Skeletal muscle cell (primary cell): Measurements from ENCODE around the gene ABCD4.

Experiments used
- DNase-seq: peaks from one replicate; pipeline ENCODE4 v3.0.0-alpha.2; 2010; ENCODE audit warnings: low read depth
- H3K4me3 ChIP-seq: 2 replicates; pipeline ENCODE4 v1.5.1; 2011; ENCODE audit warnings: low read depth, mild to moderate bottlenecking, control low read depth, low read length, moderate library complexity

ABCD4 gene

DNA sequence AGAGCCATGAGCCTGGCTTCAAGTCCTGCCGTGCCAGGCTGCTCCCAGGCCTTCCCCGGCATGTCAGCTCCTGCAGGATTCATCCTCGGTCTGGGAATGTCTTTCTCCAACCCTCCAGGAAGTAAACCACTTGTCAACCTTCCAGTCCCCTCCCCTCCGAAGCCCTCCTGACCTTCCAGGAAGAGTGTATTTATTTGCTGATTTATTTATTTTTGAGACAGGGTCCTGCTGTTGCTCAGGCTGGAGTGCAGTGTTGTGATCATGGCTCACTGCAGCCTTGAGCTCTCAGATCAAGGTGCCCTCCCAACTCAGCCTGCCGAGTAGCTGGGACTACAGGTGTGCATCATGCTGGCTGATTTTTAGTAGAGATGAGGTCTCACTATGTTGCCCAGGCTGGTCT, 38.8 kb downstream of the ABCD4 start:
- no peak overlapping the region for H3K4me3 ChIP-seq
- DNase-seq = no peak

DNA sequence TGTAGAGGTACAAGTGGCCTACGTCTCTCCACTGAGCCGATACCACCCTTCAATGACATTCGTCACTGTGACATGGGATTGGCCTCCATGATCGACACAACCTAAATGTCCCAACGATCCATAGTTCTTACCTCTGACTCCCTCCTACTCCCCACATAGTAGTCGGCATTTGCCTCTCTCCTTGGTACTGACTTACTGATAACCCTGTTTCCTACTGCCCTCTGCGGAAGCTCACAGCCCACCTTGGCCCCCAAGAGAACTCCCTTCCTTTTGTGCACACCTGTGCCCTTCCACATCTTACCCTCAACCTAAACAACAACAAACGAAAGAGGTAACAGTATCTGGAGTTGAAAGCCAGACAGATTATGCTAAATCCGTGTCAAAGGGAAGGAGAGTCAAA, 39.6 kb downstream of the ABCD4 start:
- no peak overlapping the region for H3K4me3 ChIP-seq
- DNase-seq = no peak

DNA sequence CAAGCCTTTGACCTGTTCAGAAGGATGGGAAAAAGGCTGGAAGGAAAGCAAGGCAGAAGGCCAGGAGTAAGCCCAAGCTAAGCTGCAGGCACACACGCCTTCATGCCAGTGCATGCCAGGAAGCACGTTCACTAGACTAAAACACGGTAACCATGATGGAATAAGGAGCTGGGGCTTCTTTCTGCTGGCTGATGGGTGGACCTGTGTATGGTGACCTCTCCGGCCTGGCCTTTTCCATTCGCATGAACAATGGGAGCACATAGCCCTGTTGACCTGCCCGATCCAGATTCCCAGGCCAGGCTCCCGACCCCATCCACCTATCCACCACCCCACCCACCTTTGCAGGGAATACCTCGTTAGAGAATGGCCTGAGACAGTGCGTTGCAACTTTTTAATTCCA, 40.7 kb downstream of the ABCD4 start:
- H3K4me3 ChIP-seq = no peak overlapping the region
- DNase-seq = no peak

DNA sequence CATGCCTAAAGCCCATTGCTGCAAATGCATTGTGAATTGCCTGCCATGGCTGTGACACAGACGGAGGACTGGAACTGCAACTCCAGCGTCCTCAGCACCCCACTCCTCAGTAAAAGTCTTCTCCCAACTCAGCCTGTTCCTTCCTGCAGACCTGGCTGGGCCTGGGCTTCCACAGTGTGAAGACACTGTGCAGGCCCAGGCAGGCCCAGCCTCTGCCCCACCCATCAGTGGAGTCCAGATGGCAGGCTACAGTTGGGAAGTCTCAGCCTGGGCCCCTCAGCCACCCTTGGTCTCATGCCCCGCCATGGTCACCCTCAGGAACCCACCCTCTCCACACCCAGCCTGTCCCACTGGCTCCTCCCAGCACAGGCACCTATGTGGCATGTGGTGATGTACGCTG, 41.4 kb downstream of the ABCD4 start:
- no peak for DNase-seq
- H3K4me3 ChIP-seq = no peak overlapping the region

DNA sequence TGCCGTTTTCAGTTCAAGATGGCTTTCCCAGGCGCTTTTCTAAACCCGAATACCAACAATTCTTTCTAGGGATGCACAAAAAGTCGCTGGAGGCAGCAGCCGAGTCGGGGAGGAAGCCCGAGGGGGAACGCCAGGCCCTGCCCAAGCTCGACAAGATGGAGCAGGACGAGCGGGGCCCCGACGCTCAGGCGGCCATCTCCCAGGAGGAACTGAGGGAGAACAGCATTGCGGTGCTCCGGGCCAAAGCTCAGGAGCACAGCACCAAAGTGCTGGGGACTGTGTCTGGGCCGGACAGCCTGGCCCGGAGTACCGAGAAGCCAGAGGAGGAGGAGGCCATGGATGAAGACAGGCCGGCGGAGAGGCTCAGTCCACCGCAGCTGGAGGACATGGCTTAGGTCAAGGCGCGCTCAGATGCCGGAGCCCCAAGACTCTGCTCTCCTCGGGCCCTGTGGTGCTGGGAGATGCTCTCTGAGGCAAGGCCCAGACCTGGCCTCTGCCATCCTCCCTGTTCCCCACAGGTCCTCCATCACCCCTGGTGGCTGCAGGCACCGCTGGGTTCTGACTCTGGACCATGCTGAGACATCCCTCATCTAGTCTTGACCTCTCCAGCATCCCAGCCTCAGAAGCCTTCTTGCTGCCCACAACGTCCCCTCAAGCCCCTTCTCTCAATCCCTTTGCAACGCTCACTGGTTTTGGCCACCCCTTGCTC, 42.1 kb downstream of the ABCD4 start:
- DNase-seq = no peak
- H3K4me3 ChIP-seq = no peak overlapping the region

DNA sequence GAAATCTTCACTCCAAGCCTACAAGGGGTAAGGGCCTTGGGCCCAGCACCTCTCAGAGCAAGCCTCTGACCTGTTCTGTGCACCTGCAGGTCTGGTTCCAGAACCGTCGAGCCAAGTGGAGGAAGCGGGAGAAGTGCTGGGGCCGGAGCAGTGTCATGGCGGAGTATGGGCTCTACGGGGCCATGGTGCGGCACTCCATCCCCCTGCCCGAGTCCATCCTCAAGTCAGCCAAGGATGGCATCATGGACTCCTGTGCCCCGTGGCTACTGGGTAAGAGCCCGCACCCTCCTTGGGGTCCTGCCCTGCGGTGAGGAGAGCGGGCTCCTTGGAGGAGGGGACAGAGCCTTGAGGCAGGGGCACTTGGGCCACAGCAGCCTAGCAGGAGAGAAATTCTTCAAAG, 43.2 kb downstream of the ABCD4 start:
- no peak overlapping the region for H3K4me3 ChIP-seq
- DNase-seq = no peak

DNA sequence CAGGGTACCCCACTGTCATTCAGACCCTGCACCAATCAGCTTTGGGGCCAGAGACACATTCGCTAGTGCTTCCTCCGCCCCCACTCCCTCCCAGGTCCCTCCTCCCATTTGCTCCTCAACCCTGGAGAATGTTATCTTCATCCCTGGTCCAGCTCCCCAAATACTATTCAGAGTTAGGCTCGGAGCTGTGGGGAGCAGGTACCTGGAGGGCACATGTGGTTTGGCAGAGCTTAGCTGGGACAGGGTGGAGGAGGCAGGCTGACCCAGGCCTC, 44.0 kb downstream of the ABCD4 start:
- DNase-seq = no peak
- H3K4me3 ChIP-seq = no peak overlapping the region

DNA sequence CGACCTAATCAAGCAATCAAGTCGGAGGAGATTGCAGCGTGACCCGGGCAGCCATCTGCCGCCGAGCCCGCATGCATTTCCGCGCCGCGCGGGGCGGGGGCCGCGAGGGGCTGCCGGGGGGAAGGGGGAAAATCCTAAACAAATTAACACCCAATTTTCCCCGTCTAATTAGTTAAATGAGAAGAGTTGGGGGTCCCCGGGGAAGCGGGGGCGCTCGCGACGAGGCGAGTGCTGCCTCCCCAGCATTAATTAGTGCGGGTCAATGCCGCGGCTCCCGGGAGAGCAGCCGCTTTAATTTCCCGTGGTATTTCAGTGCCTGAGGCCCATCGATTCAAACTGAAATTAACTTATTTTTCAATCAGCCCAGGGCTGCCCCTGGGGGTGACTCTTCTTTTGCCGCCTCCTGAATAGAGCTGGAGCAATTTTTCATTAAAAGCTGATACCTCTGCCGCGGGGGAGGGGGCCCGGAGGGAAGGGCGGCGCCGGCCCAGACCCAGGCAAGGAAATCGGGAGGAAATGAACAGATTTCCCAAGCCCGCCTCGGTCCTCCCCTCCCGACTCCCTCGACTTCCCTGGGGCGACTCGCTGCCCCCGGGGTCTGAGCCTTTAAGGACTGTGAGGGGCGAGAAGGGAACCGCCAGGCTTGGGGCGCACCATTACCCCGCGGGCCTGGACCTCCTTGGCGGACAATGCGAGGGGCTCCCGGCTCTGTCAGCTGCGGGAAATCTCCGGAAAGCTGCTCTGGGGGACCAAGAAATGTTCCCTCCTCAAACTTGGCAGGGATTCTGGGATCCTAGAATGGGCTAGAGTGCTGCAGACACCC, 44.6 kb downstream of the ABCD4 start:
- H3K4me3 ChIP-seq = peak overlapping the region; percentile 62
- no peak for DNase-seq

DNA sequence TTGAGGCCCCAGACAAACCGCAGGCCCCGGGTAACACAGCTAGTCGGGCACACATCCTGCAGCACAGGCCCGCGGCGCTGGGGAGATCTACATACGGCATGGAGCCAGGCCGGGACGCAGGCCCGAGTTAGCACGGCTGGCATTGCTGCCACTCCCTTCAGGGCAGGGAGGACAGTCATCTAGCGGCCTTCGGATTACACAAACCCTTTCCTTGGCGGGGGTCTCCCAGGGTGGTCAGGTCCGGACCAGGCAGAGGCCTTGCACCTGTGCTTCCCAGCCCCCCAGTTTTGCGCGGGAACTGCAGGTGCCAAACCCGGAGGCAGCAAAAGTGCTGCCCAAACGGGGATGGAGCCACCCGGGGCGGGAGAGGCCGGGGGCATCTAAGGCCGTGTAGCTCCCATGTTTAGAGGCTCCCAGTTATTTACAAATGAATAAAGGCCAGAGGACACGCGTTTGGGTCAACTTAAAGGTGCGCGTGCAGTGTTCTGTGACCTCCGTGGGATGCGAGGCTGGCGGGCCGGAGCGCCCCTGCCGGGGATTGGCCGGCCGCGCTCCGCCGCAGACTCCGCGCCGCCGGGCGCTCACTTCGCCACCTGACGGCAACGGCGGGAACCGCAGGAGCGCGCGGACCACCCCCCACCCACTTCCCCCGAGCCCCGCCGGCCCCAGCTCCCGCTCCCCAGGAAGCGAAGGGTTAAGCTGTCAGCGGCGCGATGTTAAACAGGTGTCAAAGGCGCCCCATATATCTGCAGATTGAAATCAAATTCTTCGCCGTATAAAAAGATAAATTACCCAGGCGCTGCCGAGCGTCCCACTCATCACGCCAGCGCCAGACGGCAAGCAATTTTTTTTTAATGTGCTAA, 45.4 kb downstream of the ABCD4 start:
- peak overlapping the region; percentile 62 for H3K4me3 ChIP-seq
- no peak for DNase-seq

DNA sequence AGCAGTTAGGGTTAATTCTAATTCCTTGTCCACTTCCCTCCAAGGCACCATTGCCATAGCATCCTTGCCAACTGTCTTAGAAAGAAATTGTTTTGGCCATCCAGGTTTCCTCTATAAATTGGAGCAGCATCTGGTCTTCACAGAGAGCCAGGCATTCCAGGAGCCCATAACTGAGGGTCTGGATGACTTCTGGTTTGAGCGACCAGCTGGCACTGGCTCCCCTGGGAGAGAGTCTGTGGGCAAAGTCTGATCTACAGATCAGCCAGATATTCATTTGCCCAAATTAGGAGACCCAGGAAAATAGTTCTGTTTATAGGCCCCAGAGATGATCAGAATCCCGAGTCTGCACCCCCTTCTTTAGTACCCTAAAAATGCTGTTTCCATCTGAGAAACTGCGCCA, 47.5 kb downstream of the ABCD4 start:
- no peak overlapping the region for H3K4me3 ChIP-seq
- DNase-seq = no peak

DNA sequence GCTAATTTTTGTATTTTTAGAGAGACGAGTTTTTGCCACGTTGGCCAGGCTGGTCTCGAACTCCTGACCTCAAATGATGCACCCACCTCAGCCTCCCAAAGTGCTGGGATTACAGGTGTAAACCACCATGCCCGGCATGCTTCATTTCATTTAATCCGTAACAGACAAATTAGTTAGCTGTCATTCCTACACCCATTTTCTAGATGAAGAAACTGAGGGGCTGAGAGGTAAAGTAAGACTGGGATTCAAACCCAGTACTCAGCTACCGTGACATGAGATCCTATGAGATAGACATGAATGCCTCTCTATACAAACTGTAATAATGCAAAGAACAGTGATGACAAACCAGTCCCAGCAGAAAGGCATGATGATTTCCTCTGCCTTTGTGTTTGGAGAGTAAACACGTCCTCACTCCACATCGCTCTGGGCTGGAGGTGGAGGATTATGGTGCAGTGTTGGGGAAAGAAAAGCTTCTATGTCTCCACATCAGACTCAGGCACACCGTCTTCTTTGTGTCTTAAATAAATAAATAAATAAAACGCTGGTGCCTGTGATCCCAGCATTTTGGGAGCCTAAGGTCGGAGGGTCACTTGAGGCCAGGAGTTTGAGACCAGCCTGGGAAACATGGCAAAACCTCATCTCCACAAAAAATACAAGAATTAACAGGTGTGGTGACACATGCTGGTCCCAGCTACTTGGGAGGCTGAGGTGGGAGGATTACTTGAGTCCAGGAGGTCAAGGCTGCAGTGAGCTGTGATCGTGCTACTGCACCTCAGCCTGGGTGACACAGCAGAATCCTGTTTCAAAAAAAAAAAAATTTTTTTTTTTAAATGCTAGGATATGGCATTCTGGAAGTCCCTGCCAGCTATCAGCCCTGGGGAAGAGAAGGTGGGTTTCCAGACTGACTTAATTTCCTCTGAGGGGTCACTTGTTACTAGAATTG, 53.0 kb downstream of the ABCD4 start:
- no peak for DNase-seq
- H3K4me3 ChIP-seq = no peak overlapping the region

DNA sequence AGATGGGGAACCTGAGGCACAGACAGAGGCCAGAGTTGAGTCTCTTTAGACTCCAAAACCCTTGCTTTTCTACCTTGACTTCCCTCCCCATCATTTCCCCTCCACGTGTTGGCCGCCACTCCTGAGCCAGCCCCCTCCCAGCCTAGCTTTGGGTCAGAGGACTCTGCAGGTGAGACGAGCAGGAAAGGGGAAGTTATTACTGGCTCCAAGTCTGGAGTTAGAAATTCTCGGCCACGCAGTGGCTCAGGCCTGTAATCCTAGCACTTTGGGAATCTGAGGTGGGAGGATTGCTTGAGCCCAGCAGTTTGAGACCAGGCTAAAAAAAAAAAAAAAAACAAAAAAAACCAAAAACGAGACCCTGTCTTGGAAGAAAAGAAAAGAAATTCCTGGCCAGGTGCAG, 54.7 kb downstream of the ABCD4 start:
- H3K4me3 ChIP-seq = no peak overlapping the region
- DNase-seq = no peak

DNA sequence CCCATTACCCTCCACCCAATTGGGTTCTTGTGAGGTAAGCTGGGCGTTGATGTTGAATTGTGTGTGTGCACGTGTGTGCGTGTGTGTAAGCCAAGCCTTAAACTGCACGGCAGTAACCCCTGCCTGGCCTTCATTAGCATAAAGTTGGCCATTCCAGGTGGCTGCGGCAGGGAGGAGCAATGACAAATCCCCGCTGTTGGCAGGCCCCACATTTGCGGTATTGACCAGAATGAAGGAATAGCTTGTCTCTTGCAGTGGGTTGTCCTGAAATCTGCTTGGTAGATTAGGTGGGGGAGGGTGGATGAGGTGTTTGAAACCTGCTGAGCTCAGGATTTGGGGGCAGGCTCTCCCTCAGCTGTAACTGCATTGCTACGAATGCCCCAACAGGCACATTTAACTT, 56.2 kb downstream of the ABCD4 start:
- H3K4me3 ChIP-seq = no peak overlapping the region
- no peak for DNase-seq

DNA sequence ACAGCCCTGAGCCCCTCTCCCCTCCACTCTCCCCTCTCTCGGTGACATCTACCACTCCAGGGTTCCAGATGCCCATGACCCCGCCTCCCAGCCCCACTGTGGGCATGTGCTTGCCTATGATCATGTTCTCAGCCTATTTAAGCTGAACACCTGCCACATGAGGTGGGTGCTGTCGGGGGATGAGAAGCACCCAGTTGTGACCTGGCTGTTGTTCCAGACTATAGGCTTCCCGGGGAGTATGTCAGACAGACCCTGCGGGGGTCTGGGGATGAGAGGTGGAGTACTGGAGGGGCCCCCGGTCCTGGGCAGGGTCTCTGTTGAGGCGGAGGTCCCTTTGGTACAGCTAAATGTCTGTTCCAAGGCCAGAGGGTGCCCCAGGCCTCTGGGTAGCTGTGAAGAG, 57.4 kb downstream of the ABCD4 start:
- no peak overlapping the region for H3K4me3 ChIP-seq
- no peak for DNase-seq

DNA sequence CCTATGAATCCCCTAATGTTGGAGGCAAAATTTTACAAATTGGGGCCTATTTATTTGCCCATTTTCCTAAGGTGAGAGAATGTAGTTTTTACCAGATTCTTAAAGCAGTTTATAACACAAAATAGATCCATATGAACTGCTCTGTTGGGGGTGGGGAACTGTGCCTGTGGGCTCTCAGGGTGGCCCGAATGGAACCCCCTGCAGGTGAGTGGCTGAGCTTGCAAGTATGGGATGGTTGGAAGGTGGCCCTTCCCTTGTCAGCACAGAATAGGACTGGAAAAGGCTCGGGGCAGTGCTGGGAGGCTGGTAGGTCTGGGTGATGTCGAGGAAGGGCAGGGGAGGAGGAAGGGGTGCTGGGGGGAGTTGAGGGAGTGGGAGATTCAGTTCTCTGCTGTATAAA, 58.6 kb downstream of the ABCD4 start:
- DNase-seq = no peak
- no peak overlapping the region for H3K4me3 ChIP-seq

DNA sequence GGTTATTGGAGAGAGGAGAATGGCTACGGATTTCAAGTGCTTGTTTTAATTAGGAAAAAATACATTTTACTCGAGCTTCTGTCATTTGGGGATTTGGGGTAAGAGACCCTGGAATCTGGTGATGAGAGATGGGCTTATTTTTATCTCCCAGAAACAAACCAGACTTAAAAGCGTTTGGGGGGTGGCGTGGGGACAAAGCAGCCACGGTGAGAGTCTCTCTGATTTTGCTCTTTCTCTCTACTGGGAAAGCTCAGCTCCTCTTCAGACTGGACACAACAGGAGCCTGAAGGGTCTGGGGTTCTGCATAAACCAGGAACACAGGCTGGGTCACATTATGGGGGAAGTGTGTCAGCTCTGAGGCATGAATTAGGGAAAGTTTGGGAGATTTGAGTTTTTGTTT, 59.7 kb downstream of the ABCD4 start:
- no peak for DNase-seq
- no peak overlapping the region for H3K4me3 ChIP-seq

DNA sequence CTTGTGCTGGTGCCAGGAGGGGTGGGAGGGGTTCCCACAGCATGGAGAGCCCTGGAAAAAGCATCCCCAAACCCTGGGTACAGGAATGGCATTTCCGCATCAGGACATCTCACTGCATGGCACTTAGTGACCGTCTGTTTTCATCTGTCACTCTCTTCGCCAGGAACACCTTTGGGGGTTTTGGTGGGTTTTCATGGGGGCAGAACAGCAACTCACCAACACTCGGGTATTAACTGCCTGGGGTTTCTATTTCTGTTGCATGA, 60.0 kb downstream of the ABCD4 start:
- DNase-seq = no peak
- H3K4me3 ChIP-seq = no peak overlapping the region

DNA sequence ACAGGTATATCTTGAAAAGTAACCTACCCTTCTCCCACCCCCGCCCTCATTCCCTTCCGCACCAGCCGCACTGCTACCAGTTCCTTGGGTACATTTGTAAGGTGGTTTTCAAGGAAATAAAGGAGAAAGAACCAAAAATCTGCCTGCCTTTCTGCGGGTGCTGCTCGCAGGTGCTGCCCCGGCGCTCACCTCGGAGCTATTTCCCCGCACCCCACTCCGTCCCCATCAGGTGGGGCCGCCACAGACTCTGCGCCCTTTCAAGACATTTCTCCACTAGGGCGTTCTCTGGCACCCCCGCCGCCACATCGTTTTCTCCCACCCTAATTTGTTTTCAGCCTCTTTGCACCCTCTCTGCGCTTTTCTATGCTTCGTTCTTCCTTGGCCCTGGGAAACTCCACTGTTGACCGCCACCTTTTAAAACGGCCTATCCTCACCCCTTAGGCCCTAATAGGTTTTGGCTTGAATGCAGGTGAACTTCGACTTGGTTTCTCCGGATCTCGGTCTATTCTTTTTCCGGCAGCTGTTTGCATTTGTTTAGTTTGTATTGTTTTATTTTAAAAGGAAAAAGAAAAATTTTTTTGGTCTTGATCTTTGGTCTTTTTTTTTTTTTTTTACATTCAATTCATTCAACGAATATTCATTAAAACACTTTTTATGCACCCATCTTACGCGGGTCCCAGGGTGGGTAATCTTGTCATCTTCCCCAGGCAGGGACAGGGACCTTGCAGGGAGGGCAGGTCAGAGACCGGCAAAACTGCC, 60.5 kb downstream of the ABCD4 start:
- no peak for DNase-seq
- H3K4me3 ChIP-seq = no peak overlapping the region

DNA sequence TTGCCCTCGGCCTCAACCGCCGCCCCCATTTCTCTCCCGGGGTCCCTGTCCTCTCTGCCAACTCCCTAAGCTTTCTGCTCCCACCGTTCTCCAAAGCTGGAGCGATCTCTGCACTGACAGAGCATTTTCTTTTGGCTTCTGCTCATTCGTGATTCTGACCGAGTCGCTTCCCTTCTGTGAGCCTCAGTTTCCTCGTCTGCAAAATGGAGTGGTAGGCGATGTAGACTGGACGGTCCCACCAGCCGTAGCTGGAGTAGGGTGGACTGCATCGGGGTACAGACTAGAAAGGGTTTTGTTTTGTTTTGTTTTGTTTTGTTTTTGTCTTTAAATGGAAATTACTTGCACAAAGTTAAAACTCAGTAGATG, 61.1 kb downstream of the ABCD4 start:
- DNase-seq = no peak
- H3K4me3 ChIP-seq = no peak overlapping the region
